HEK293T (cell line): ENCODE results near the gene BRMS1.

ENCODE experiments used
- CTCF ChIA-PET: fragments of 350-600 bp; formaldehyde crosslinking; extraction: SDS; loops from one replicate; lab custom pipeline; 2021; ENCODE audit warnings: antibody characterized with exemption, inconsistent platforms; lab: Yijun Ruan, JAX
- POLR2A ChIA-PET: fragments of 350-600 bp; formaldehyde crosslinking; extraction: SDS; loops from one replicate; lab custom pipeline; 2020; ENCODE audit warnings: antibody characterized with exemption, inconsistent platforms; lab: Yijun Ruan, JAX
- DNase-seq: peaks from one replicate; pipeline ENCODE4 v3.0.0; 2012; ENCODE audit warnings: mixed read lengths; ENCODE audit errors: extremely low spot score
- ARNT ChIP-seq: fragments of 450-650 bp; IDR thresholded peaks from 2 replicates; pipeline ENCODE4 v1.6.1; 2017; ENCODE audit warnings: mild to moderate bottlenecking
- BHLHE40 ChIP-seq: fragments of 450-650 bp; IDR thresholded peaks from 2 replicates; pipeline ENCODE4 v1.6.1; 2016; ENCODE audit warnings: mild to moderate bottlenecking, moderate library complexity, borderline replicate concordance
- CTBP1 ChIP-seq: fragments of 450-650 bp; IDR thresholded peaks from 2 replicates; pipeline ENCODE4 v1.6.1; 2016; ENCODE audit warnings: borderline replicate concordance
- ELF4 ChIP-seq: fragments of 450-650 bp; IDR thresholded peaks from 2 replicates; pipeline ENCODE4 v1.6.1; 2017; ENCODE audit warnings: antibody characterized with exemption
- FOXA1 ChIP-seq: fragments of 450-650 bp; IDR thresholded peaks from 2 replicates; pipeline ENCODE4 v1.6.1; 2016; ENCODE audit warnings: mild to moderate bottlenecking
- FOXK2 ChIP-seq: fragments of 450-650 bp; IDR thresholded peaks from 2 replicates; pipeline ENCODE4 v1.6.1; 2016; ENCODE audit warnings: mild to moderate bottlenecking
- FOXM1 ChIP-seq: fragments of 450-650 bp; IDR thresholded peaks from 2 replicates; pipeline ENCODE4 v1.6.1; 2017; ENCODE audit warnings: mild to moderate bottlenecking, borderline replicate concordance
- HDGF ChIP-seq: fragments of 450-650 bp; IDR thresholded peaks from 2 replicates; pipeline ENCODE4 v1.6.1; 2017; ENCODE audit warnings: antibody characterized with exemption, borderline replicate concordance
- L3MBTL2 ChIP-seq: fragments of 450-650 bp; conservative IDR thresholded peaks from 2 replicates; pipeline ENCODE4 v1.6.1; 2016; ENCODE audit warnings: mild to moderate bottlenecking
- LEF1 ChIP-seq: fragments of 450-650 bp; IDR thresholded peaks from 2 replicates; pipeline ENCODE4 v1.6.1; 2017; ENCODE audit warnings: mild to moderate bottlenecking, borderline replicate concordance
- NFRKB ChIP-seq: fragments of 450-650 bp; IDR thresholded peaks from 2 replicates; pipeline ENCODE4 v1.6.1; 2016; ENCODE audit warnings: mild to moderate bottlenecking, moderate library complexity
- SP1 ChIP-seq: fragments of 450-650 bp; IDR thresholded peaks from 2 replicates; pipeline ENCODE4 v1.6.1; 2017
- SUZ12 ChIP-seq: fragments of 450-650 bp; IDR thresholded peaks from 2 replicates; pipeline ENCODE4 v1.6.1; 2016; ENCODE audit warnings: mild to moderate bottlenecking
- TARDBP ChIP-seq: fragments of 450-650 bp; IDR thresholded peaks from 2 replicates; pipeline ENCODE4 v1.6.1; 2016
- ZNF384 ChIP-seq: fragments of 450-650 bp; IDR thresholded peaks from 2 replicates; pipeline ENCODE4 v1.6.1; 2016
- TF ChIP-seq, protein P1 (sequence below): fragments of 450-650 bp; IDR thresholded peaks from 2 replicates; pipeline ENCODE4 v1.6.1; 2016

The BRMS1 gene

GRCh38 chr11:66299186-66299585 lies 45.7 kb downstream of the BRMS1 start:
- ChIA-PET POLR2A (interaction anchor here (3.1 kb wide), 1 partner anchor 10 kb away, joined by 18 read pairs; the partner anchor contains the start of gene YIF1A), CTCF (interaction anchor here (1.2 kb wide), 1 partner anchor 13 kb away, joined by 4 read pairs; no protein-coding TSS in a partner anchor)
- no peak for TF ChIP-seq HDGF
- no peak for TF ChIP-seq FOXM1
- no peak for TF ChIP-seq BHLHE40
- no peak for TF ChIP-seq ARNT
- TF ChIP-seq NFRKB: no peak
- TF ChIP-seq SUZ12: no peak
- TF ChIP-seq FOXK2: no peak
- TF ChIP-seq, protein P1, sequence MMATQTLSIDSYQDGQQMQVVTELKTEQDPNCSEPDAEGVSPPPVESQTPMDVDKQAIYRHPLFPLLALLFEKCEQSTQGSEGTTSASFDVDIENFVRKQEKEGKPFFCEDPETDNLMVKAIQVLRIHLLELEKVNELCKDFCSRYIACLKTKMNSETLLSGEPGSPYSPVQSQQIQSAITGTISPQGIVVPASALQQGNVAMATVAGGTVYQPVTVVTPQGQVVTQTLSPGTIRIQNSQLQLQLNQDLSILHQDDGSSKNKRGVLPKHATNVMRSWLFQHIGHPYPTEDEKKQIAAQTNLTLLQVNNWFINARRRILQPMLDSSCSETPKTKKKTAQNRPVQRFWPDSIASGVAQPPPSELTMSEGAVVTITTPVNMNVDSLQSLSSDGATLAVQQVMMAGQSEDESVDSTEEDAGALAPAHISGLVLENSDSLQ: no peak
- TF ChIP-seq ZNF384: no peak
- TF ChIP-seq TARDBP: no peak
- TF ChIP-seq L3MBTL2: no peak
- no peak for DNase-seq

GRCh38 chr11:66297610-66298009 lies 47.3 kb downstream of the BRMS1 start:
- no peak for DNase-seq
- TF ChIP-seq ARNT: no peak
- TF ChIP-seq BHLHE40: no peak
- no peak for TF ChIP-seq LEF1
- TF ChIP-seq TARDBP: no peak
- no peak for TF ChIP-seq ZNF384
- no peak for TF ChIP-seq FOXK2
- no peak for TF ChIP-seq CTBP1
- TF ChIP-seq HDGF: no peak
- TF ChIP-seq, protein P1: no peak
- TF ChIP-seq FOXA1: no peak
- no peak for TF ChIP-seq ELF4
- TF ChIP-seq L3MBTL2: no peak
- ChIA-PET CTCF (interaction anchor here (0.6 to 2.6 kb wide), 3 partner anchors 10 to 438 kb away, joined by 3 to 8 read pairs (median 7); no protein-coding TSS in a partner anchor), POLR2A (no interaction called here)

GRCh38 chr11:66294626-66295620 lies 50.0 kb downstream of the BRMS1 start:
- DNase-seq: no peak
- POLR2A ChIA-PET: interaction anchor here (1.6 kb wide), 1 partner anchor 10 kb away, joined by 4 read pairs; no protein-coding TSS in a partner anchor

GRCh38 chr11:66293777-66294625 lies 50.9 kb downstream of the BRMS1 start:
- ChIA-PET POLR2A (interaction anchor here (1.6 kb wide), 1 partner anchor 9 kb away, joined by 4 read pairs; no protein-coding TSS in a partner anchor), CTCF (no interaction called here)
- DNase-seq: no peak
- TF ChIP-seq, protein P1: no peak
- TF ChIP-seq CTBP1 (no peak), FOXM1 (no peak), SP1 (no peak)

More at GRCh38 chr11:66294626-66295620, 50.0 kb downstream of the BRMS1 start:
- no peak for TF ChIP-seq SUZ12
- TF ChIP-seq LEF1: no peak
- no peak for TF ChIP-seq BHLHE40
- no peak for TF ChIP-seq HDGF
- TF ChIP-seq, protein P1: no peak
- TF ChIP-seq FOXM1: no peak
- TF ChIP-seq L3MBTL2: no peak
- TF ChIP-seq NFRKB: no peak
- TF ChIP-seq TARDBP: no peak
- TF ChIP-seq CTBP1: no peak
- TF ChIP-seq FOXA1: no peak
- no peak for TF ChIP-seq FOXK2
- no peak for TF ChIP-seq ELF4
- TF ChIP-seq ARNT: no peak
- CTCF ChIA-PET: no interaction called here

- ChIA-PET POLR2A (no interaction called here), CTCF (no interaction called here)
- TF ChIP-seq ARNT (no peak), HDGF (no peak), ZNF384 (no peak), SUZ12 (no peak), ELF4 (no peak), SP1 (no peak), LEF1 (no peak), FOXM1 (no peak)
- no peak for DNase-seq
Measured at GRCh38 chr11:66293352-66293751, 51.6 kb downstream of the BRMS1 start.
